GM10248 (cell line): ENCODE results near the gene PHF19.

Experiments
- CTCF ChIA-PET: fragments of 300-600 bp; sonication (Branson Sonifier 250); formaldehyde crosslinking; extraction: SDS; loops from one replicate; lab custom pipeline; 2021; ENCODE audit warnings: antibody characterized with exemption; lab: Yijun Ruan, JAX
- POLR2A ChIA-PET: fragments of 350-650 bp; sonication (Branson Sonifier 250); formaldehyde crosslinking; extraction: SDS; loops from one replicate; lab custom pipeline; 2020; ENCODE audit warnings: antibody characterized with exemption; lab: Yijun Ruan, JAX
- DNase-seq: peaks from one replicate; pipeline ENCODE4 v3.0.0; 2012; ENCODE audit errors: extremely low spot score
- CTCF ChIP-seq: IDR thresholded peaks from 2 replicates; pipeline ENCODE4 v1.5.1; 2012; ENCODE audit warnings: mild to moderate bottlenecking, low read depth; ENCODE audit errors: extremely low read depth, missing control alignments, control extremely low read depth

Gene PHF19

GRCh38 chr9:120882935-120883607 lies 6.1 kb upstream of the PHF19 start:
- ChIA-PET POLR2A (interaction anchor here (1.9 kb wide), 1 partner anchor 14 kb away, joined by 4 read pairs; no protein-coding TSS in a partner anchor), CTCF (interaction anchor here (0.9 to 2.7 kb wide), 6 partner anchors 10 to 127 kb away, joined by 3 to 9 read pairs (median 3); no protein-coding TSS in a partner anchor)
- no peak for DNase-seq
- TF ChIP-seq CTCF: no peak

GRCh38 chr9:120879446-120879845 lies 2.5 kb upstream of the PHF19 start:
- POLR2A ChIA-PET: no interaction called here
- no peak for TF ChIP-seq CTCF
- CTCF ChIA-PET: interaction anchor here (0.9 kb wide), 1 partner anchor 11 kb away, joined by 4 read pairs; no protein-coding TSS in a partner anchor
- no peak for DNase-seq

DNA sequence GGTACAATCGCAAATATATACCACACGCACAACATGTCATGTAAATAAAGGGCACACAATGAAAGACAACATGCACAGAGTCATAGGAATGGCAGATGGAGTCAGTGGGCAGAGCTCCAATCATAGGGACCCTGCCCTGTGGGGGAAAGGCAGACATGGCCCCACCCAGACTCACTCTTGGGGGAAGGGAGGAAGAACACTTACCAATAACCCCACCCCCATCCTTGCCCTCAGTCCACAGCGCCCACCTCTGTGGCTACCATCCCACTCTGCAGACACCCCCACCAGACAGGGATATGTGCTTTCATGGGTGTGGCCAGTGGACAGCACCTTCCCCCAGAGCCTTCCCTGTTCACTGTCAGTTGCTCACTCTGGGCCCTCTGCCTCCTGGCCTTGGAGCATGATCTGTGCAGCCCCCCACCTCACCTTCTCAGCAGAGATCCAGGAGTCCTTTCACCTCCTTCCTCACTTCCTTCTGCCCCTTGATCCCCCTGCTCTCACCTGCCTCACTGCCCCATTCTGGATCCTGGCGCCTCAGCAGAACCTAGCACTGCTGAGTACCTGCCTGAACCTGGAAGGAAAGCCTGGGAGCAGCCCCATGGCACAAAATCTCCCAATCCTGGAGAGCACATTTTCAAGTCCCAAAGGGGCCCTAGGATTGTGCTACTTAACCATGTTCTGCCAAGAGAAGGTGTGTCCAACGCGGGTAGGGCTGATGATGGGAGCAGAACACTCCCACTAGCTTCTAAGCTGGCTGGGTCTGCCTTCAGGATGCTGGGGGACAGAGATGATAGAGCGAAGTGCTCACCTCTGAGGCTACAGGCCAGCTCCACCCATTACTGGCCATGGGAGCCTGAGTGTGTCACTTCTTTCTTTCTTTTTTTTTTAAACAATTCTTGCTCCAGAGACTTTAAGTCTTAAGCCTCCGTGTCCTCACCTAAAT lies 1.5 kb upstream of the PHF19 start:
- DNase-seq: no peak
- TF ChIP-seq CTCF: no peak
- ChIA-PET CTCF (interaction anchor here (0.9 kb wide), 1 partner anchor 11 kb away, joined by 3 read pairs; no protein-coding TSS in a partner anchor), POLR2A (interaction anchor here (1.2 to 1.7 kb wide), 2 partner anchors 10 to 18 kb away, joined by 3 to 4 read pairs; no protein-coding TSS in a partner anchor)

- TF ChIP-seq CTCF: peak; percentile 39
- ChIA-PET CTCF (no interaction called here), POLR2A (interaction anchor here (1.7 kb wide), 1 partner anchor 19 kb away, joined by 4 read pairs; no protein-coding TSS in a partner anchor)
- DNase-seq: peak; percentile 85
Measured at GRCh38 chr9:120877276-120878034, 467 bp upstream of the PHF19 start.

DNA sequence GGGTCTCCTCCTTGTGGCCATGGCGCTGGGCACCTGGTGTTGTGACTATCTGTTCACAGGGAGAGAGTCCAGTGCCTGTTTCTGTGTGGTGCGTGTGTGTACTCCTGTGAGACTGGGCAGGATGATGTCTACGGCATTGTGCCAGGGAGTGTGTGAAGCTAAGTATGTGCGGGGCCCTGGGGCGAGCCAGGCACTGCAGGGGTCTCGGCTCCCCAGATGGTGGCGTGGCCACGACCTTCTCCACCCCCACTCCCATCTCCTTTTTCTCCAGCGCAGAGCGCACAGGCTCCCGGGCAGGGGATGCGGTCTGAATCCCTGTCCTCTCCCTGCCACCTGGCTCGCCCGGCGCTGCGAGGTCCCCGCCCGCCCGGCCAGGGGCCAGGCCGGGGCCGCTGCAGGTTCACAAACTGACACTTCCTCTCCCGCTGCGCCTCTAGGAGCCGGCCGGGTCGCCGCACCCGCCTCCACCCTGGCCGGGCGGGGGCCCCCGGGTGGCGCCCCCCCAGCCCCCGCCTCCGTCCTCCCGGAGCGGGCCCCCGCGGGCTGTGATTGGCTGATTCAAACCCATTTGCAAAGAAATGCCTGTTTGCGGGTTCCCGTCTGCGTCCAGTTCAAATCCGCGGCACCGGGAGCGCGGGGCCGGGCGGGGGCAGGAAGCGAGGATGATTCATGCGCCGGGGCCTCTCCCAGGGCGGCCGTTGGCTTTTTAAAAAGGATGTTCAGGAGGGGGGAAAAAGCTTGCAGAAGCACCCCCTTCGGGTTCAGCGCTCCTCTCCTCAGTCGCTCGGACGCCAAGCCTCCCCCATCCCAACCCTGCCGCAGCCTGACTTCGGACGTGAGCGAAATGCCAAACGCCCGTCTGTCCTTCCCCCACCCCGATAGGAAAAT lies 790 bp downstream of the PHF19 start:
- CTCF ChIA-PET: interaction anchor here (1.7 kb wide), 1 partner anchor 61 kb away, joined by 5 read pairs; no protein-coding TSS in a partner anchor
- DNase-seq: peak; percentile 95
- POLR2A ChIA-PET: no interaction called here
- TF ChIP-seq CTCF: no peak
